GM10266 (cell line): Measurements from ENCODE around the gene TMEM121.

ENCODE experiments used
- DNase-seq: peaks from one replicate; pipeline ENCODE4 v3.0.0; 2012; ENCODE audit errors: extremely low spot score
- CTCF ChIP-seq: IDR thresholded peaks from 2 replicates; pipeline ENCODE4 v1.5.1; 2012; ENCODE audit warnings: mild to moderate bottlenecking, low read depth; ENCODE audit not compliant: control insufficient read depth, insufficient read depth; ENCODE audit errors: missing control alignments

The TMEM121 gene

GRCh38 chr14:105488781-105489541 lies 37.4 kb upstream of the TMEM121 start:
- no peak for DNase-seq
- TF ChIP-seq CTCF: no peak

GRCh38 chr14:105489542-105490266 lies 36.7 kb upstream of the TMEM121 start:
- peak; percentile 74 for TF ChIP-seq CTCF
- peak; percentile 88 for DNase-seq

GRCh38 chr14:105490267-105490571 lies 36.2 kb upstream of the TMEM121 start:
- no peak for TF ChIP-seq CTCF
- DNase-seq: no peak

- DNase-seq: peak; percentile 98
- peak; percentile 99 for TF ChIP-seq CTCF
Measured at GRCh38 chr14:105490572-105491365, 35.6 kb upstream of the TMEM121 start, which contains the start of gene TEDC1. TEDC1 (plus strand) TSS chr14:105491246; CDS start chr14:105491376, 130 bp downstream.

- TF ChIP-seq CTCF: no peak
- peak; percentile 97 for DNase-seq
Measured at GRCh38 chr14:105491366-105491973, 34.9 kb upstream of the TMEM121 start.

GRCh38 chr14:105492031-105492970 lies 34.1 kb upstream of the TMEM121 start:
- DNase-seq: no peak
- TF ChIP-seq CTCF: no peak
